Measurements from ENCODE around the gene SFXN3. TPM values are rescaled to one million over a fixed set of nuclear protein-coding genes. Genes with fewer than 3 reads are reported as not detected.

The SFXN3 gene
- total and polyA plus RNA-seq, 2 of the 8 experiments (the other 6 are each of a cell fraction or from before 2014, with no cell fraction given): 2.6 to 2.8 TPM

GRCh38 chr10:101060036-101060950 lies 29.3 kb downstream of the SFXN3 start (continued):
- peak; percentile 74; the same call in 1 of the 2 replicates for TF ChIP-seq SP4 (IDR thresholded peaks at IDR 0.05; ENCODE audit: low read length)
- no peak for TF ChIP-seq ATF3 (IDR thresholded peaks at IDR 0.05; ENCODE audit: insufficient read depth, low read depth, low read length)
- TF ChIP-seq YY1 (IDR thresholded peaks at IDR 0.05; ENCODE audit: low read depth, low read length): no peak
- TF ChIP-seq RNF2 (IDR thresholded peaks at IDR 0.05; ENCODE audit: borderline replicate concordance, low read depth, low read length, missing control alignments, poor library complexity, severe bottlenecking): no peak
- no peak for TF ChIP-seq EP300 (IDR thresholded peaks at IDR 0.05; ENCODE audit: borderline replicate concordance in 1 of 2, low read depth in 2 of 2, low read length in 2 of 2)
- peak; percentile 88 for TF ChIP-seq SAP30 (IDR thresholded peaks at IDR 0.05; ENCODE audit: insufficient read depth, insufficient replicate concordance, low read length)
- no peak for TF ChIP-seq CBX5 (IDR thresholded peaks at IDR 0.05; ENCODE audit: low read depth, low read length)
- no peak for TF ChIP-seq SP1 (IDR thresholded peaks at IDR 0.05; ENCODE audit: low read depth, low read length)
- TF ChIP-seq RBBP5 (IDR thresholded peaks at IDR 0.05; ENCODE audit: borderline replicate concordance, low read depth, low read length): peak; percentile 28; the same call in 1 of the 2 replicates
- TF ChIP-seq PHF8 (conservative IDR thresholded peaks at IDR 0.05; ENCODE audit: low read depth, low read length): peak; percentile 54
- TF ChIP-seq ASH2L (IDR thresholded peaks at IDR 0.05; ENCODE audit: low read length): peak; percentile 19
- peak; percentile 93 for TF ChIP-seq BRCA1 (IDR thresholded peaks at IDR 0.05; ENCODE audit: low read depth, low read length)
- TF ChIP-seq CHD2 (IDR thresholded peaks at IDR 0.05; ENCODE audit: low read length): peak; percentile 97
- no peak for TF ChIP-seq TBP (IDR thresholded peaks at IDR 0.05; ENCODE audit: low read depth, low read length)
- TF ChIP-seq ATF2 (IDR thresholded peaks at IDR 0.05; ENCODE audit: low read length): peak; percentile 58; the same call in 1 of the 2 replicates
- TF ChIP-seq RFX5 (IDR thresholded peaks at IDR 0.05; ENCODE audit: borderline replicate concordance, low read depth, low read length): no peak
- TF ChIP-seq KDM5A (IDR thresholded peaks at IDR 0.05; ENCODE audit: low read length): 0 out of 2 replicates have a peak, but pooled peaks have one; percentile 26
- TF ChIP-seq TAF1 (IDR thresholded peaks at IDR 0.05; ENCODE audit: low read depth, low read length): peak; percentile 63; the same call in 1 of the 2 replicates

Measured in H1 (cell line).